Stimulated activated CD4-positive, alpha-beta T cell treated with anti-CD3 and anti-CD28 coated beads, Interleukin-12 subunit alpha, Interleukin-12 subunit beta, amount 100 ng/mL, for 4 hours (primary cell): ENCODE measurements around the gene PI4K2B.
A peak's percentile ranks its signal among the peaks of the same experiment; 100 is the strongest.
"Not testable (repeated sequence)": the region's sequence is repeated elsewhere in the genome, so short reads cannot be mapped to it uniquely, and the experiment has no call there.

Source experiments
- DNase-seq: peaks from one replicate; pipeline ENCODE4 v3.0.0-alpha.2; 2020

PI4K2B gene

DNA sequence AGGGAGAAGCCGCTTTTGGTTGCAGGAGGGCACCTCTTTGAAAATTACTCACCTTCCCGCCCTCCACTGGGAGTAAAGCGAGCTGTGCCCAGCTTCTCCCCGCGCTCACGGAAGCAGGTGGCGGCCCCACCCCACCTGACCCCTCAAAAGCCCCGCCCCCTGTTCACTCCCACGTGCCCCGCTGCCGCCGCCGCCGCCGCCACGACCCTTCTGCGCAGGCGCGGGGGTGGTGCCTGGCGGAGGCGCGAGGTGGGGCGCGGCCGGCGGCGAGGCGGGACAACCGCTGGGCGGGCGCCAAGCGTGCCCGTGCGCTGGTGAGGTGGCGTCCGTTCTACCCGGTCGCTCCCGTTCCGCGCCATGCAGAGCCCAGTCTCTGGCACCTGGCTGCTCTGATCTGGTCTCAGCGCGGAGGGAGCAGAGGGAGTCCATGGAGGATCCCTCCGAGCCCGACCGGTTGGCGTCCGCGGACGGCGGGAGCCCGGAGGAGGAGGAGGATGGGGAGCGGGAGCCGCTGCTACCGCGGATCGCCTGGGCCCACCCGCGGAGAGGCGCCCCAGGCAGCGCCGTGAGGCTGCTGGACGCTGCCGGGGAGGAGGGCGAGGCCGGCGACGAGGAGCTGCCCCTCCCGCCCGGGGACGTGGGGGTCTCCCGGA is at the start of gene PI4K2B:
Gene PI4K2B, plus strand, starts transcription at position 297 of the 653 bp plus-strand sequence. Its CDS starts 131 bp downstream, at position 428.
- peak; percentile 94 for DNase-seq

DNA sequence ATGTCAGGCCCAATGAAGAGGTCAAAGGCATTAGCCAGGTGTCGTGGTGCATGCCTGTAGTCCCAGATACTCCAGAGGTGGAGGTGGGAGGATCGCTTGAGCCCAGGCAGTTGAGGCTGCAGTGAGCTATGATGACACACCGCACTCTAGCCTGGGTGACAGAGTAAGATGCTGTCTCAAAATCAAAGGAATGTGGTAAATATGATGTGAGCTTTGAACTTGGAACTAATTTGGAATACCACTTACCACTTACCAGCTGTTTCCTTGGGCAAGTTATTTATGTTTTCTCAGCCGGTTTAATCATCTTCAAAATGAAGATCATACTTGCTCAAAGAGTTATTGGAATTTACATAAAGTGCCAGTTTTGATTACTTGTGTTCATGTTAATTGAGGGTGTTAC is 49.8 kb upstream of the PI4K2B start:
- DNase-seq, result no peak

DNA sequence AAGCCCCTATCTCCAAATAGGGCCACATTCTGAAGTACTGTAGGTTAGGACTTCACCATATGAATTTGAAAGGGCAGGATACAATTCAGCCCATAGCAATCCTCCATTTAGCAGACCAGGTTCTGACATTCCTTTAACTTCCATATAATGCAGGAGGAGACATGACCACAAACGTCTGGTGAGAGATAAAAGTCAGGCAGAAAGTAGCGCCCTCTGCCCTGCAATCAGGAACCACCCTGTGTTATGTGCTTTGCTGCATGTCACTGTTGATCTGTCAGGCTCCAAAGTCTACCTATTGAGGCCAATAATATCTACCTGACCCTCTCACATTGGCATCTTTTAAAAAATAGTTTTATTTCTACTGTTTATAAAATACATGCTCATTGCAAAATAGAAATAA is 43.4 kb upstream of the PI4K2B start:
- DNase-seq, result no peak

DNA sequence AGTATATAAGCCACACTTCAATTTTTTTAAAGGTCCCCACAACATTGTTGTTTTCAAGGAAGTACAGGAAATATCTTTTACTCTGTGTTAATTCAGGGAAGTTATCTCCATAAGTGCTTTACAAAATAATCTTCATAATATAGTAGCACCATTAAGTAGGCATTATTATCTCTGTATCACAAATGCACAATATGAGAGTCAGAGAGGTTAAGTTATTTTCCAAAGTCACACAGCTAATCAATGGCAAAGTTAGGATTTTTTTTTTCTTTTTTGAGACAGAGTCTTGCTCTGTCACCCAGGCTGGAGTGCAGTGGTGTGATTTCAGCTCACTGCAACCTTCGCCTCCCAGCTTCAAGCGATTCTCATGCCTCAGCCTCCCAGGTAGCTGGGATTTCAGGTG is 35.1 kb upstream of the PI4K2B start:
- DNase-seq, result no peak

DNA sequence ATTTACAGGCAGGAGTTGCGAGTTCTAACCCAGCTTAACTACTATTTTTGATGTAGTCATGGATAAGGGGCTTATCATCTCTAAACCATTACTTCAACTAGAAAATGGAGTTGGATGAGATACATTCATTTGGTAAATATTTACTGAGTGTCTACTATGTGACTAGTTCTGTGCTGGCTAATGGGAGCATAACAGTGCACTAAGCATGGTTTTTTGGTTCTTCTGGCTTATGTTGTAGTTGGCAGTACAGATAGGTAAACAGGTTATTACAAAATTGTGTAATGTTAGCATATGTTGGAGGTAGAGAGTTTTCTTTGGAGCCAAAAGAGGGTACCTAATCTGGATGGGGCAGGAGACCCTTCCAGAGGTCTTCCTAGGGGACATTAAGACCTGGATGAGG is 25.8 kb upstream of the PI4K2B start:
- DNase-seq, result no peak

DNA sequence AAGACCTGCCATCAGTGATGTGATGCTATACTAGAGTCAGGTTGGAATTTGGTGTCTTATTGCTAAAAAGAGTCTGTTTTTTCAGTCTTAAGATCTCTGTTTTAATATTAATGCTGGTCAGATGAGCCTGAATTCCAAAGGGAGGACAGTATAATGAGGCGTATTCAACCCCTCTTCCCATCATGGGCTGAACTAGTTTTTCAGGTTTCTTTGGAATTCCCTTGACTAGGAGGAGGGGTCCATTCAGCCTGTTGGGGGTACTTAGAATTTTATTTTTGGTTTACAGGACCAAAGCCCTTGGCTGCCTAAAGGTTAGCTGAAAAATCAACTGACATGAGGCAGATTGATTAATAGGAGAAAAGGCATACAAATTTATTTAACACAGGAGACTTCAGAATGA is 24.1 kb upstream of the PI4K2B start:
- DNase-seq, result no peak

DNA sequence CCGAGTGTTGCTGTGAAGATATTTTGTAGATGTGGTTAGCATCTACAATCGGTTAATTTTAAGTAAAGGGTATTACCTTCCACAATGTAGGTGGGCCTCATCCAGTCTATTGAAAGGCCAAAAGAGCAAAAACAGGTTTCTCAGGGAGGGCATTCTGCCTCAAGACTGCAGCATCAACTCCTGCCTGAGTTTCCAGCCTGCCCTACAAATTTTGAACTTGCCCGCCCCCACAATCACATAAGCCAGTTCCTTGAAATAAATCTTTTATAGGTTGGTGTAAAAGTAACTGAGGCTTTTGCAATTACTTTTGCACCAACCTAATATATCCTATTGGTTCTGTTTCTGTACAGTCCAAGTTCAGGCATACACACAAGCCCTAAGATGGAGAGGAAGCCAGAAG is 22.1 kb upstream of the PI4K2B start:
- no peak for DNase-seq

DNA sequence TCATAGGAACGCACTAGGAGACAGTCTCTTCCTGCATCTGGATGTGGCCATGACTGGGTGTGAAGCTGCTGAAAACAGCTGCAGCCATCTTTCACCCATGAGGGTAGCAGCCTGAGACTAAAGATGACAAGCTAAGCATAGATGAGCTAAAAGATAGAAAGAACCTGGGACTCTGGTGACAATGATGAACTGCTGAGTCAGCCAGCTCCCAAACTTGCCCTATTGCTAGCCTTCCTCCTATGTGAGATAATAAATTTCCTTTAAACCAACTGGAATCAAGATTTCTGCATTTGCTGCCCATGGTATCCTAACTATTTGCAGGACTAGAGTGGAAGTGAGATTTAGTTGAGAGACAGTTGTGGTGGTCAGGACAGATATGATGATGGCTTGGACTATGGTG is 21.0 kb upstream of the PI4K2B start:
- DNase-seq, result no peak

DNA sequence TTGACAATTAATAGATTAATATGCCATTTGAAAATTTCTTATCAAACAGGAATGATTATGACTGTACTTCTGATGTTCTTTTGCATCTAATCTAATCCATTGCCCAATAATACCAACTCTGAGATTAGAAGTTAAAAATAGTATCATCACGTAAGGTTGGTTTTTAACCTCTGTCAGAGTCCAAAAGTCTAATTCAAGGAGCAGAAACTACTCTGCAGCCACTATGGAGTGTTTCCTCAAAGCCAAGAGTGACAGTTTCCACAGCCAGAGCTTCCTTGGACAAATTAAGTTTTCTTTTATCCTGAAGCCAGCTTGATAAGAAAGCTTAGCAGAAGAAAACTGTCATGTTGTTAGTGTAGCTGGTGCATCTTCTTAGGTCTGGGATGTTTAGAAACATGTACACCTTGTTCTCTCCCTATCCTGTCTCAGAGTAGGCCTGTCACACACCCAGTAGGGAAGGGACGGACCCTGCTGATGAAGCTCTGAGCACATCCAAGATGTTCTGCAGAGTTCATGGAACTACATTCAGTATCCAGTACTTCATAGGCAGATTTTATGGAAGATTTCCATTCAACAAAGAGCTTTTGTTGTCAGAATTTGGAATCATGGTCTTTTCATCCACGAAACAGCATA is 20.4 kb upstream of the PI4K2B start:
- DNase-seq, result no peak

DNA sequence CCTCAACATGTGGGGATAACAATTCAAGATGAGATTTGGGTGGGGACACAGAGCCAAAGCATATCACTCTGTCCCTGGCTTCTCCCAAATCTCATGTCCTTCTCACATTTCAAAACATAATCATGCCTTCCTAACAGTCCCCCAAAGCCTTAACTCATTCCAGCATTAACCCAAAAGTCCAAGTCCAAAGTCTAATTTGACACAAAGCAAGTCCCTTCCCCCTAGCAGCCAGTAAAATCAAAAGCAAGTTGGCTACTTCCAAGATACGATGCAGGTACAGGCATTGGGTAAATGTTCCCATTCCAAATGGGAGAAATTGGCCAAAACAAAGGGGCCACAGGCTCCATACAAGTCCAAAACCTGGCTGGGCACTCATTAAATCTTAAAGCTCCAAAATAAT is 19.1 kb upstream of the PI4K2B start:
- not testable (repeated sequence) for DNase-seq

DNA sequence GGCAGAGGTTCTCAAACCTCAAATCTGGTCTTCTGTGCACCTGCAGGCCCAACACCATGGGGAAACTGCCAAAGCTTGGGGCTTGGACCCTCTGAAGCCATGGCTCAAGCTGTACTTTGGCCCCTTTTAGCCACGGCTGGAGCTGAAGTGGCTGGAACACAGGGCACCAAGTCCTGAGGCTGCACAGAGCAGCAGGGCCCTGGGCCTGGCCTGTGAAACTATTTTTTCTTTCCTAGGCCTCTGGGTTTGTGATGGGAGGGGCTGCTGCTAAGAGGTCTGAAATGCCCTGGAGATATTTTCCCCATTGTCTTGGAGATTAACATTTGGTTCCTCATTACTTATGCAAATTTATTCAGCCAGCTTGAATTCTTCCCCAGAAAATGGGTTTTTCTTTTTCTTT is 18.3 kb upstream of the PI4K2B start:
- DNase-seq, result no peak

DNA sequence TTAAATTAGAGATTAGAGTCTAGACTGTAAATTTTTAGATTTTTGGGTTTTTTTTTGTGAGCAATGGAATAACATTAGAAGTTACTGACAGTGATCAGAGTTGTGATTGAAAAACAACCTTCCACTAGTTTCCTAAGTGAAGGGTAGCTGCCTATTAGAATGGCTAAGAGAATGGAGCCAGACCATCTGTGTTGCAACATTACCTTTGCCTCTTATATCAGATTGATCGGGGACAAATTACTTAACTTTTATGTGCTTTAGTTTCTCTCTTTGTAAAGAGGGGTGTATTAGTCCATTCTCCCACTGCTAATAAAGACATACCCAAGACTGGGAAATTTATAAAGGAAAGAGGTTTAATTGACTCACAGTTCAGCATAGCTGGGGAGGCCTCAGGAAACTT is 12.5 kb upstream of the PI4K2B start:
- DNase-seq, result no peak

DNA sequence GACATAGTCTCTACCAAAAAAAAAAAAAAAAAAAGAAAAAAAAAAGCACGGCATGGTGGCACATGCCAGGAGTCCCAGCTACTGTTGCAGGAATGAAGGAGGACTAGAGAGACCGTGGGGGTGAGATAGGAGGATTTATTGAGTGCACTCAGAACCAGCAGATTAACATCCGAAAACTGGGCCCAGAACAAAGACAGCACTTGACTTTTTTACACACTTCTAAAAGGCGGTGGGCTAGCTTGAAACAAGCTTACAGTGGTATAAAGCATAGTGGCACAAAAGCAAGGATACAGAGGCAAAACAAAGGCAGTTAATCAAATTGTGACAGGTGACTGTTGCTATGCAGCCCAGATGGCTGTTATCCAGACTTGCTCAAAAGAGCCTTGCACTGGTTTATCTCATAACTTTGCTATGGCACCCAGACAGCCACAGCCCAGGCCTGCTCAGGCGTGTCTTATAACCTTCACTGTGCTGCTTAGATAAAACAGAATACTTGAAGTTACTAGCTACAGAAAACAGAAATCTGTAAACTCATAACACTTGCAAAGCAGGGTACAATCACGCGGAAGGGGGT is 9.9 kb upstream of the PI4K2B start:
- peak; percentile 5 for DNase-seq

DNA sequence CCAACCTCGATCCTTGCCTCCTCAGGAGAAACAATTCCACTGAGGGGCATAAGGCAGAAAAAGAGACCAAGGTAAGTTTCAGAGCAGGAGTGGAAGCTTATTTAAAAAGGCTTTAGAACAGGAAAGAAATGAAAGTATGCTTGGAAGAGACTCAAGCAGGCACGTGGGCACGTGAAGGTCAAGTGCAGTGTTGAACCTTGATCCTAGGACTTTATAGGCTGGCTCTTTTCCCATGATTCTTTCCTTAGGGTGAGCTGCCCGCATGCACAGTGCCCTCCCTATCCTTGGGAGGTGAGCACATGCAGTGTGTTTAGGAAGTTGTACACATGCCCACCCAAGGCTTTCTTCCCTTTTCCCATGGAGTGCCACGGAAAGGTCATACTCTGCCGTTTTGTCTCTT is 4.0 kb upstream of the PI4K2B start:
- DNase-seq, result no peak

DNA sequence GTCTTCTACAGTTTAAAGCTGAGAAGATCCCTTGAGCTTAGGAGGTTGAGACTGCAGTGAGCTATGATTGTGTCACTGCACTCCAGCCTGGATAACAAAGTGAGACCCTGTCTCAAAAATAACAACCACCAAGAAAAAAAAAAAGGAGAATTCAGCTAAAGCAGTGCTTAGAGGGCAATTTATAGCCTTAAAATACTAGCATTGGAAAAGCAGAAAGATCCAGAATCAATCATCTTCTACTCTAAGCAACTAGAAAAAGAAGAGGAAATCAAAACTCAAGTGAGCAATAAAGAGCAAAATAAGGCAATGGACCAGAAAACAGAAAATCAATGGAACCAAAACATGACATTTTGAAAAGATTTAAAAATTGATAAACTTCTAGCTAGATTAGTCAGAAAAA is 639 bp upstream of the PI4K2B start:
- DNase-seq, result no peak

DNA sequence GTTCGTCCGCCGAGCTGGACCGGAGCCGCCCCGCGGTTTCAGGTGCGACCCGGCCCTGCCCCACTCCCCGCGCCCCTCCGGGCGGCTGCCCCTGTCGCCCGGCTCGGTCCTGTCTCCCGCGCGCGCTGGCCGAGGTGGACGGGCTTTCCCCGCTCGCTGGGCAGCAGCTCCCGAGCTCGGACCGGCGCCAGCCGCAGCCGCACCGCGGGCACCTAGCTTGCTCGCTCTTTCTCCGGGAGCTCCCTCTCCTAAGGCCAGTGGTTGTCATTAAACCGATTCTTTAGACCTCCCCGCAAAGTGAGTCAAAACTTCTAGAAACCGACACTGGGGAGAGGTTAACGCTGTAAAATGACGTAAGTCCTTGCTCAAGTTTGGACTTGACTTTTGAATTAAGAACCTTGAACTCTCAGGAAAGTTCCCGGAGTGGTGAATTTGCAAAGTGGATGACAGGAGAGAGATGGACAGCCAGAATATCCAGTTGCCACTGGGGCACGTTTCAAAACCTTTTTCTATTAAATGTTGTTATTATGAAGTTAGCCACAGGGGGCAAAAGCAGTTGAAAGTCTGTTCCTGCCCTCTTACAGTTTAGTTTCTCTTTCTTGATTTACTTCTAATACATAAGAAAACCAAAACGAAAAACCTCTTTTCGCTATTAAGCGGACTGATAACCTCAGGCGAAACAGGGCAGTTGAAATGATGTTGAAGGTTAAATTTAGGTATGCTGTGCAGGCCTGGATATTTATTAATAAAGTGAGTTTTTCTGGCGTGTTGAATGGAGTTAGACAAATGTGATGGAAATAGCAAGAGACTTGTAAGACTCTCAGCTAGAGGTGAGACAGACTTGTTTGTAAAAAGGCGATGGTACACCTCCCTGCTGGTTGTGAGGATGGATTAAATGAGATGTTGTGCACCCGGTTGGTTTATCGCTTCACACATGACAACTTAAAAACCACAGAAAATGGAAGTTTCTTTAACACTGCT is 847 bp downstream of the PI4K2B start:
- no peak for DNase-seq

DNA sequence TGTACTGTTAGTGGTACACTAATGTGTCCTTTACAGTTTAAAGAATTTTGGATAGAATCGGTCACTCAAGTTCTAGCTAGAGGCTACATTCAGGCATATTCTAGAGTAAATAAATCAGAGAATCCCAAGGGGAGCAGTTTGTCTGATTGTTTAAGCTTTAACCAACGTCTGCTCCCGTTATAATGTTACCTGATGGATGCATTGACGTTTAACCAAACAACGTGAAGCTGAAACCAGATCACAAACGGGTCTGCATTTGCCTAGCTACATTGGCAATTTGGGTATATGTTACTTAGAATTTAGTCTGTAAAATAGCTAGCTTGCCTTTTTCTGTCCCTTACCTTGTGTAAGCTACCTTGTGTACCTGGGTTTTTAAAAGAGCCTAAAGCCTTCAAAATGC is 1.6 kb downstream of the PI4K2B start:
- no peak for DNase-seq

DNA sequence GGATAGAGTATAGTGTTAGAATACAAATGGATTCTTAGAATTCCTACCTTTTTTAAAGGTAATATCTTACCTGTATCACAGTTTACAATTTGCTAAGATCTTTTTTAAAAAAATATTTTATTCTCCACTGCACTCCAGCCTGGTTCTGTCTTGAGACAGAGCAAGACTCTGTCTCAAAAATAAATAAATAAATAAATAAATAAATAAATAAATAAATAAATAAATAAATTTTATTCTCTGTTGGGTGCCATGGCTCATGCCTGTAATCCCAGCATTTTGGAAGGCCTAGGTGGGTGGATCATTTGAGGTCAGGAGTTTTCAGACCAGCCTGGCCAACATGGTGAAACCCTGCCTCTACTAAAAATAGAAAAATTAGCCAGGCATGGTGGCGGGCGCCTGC is 2.2 kb downstream of the PI4K2B start:
- not testable (repeated sequence) for DNase-seq

DNA sequence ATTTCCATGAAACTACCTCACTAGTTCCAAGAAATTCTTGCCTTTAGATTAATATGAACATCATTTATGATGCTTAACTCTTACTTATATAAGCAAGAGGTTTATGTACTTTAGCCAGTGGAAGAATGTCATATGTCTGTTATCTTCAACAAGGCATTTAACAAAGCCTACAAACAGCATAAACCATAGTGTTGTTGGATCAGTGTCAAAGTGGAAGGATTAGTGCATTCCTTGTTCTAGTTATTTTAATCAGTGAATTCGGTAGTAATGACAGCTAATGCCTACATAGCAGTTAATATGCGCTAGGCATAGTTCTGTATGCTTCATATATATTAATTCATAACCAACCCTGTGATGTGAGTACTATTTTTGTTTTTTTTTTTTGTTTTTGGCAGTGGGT is 3.1 kb downstream of the PI4K2B start:
- no peak for DNase-seq

DNA sequence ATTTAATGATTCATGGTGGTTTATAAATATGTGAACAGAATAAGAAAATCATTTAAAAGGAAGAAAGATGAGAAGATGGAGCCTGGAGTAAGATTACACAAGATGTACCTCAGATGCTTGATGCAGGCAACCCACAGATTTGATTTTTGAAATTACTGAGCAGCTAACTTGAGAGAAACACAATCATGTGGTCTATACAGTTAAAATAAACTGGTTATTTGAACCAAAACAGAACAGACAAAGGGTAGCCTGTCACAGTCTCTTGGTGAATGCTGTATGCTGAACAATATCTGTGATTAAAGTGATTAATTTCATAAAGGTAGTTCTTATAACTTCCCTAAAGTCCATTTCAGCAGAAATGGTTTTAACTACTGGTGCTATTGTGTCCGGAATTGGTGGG is 4.2 kb downstream of the PI4K2B start:
- DNase-seq, result no peak

DNA sequence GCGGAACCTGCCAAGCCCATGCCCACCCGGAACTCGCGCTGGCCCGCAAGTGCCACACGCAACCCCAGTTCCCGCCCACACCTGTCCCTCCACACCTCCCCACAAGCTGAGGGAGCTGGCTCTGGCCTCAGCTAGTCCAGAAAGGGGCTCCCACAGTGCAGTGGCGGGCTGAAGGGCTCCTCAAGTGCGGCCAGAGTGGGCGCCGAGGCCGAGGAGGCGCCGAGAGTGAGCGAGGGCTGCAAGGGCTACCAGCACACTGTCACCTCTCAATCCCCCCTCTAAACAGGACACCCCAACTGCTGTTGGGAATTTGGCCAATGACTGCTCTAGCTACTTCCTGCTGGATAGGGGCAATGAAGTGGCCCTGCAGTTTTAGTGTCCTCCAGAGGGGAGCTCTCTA is 5.7 kb downstream of the PI4K2B start:
- DNase-seq, result not testable (repeated sequence)

DNA sequence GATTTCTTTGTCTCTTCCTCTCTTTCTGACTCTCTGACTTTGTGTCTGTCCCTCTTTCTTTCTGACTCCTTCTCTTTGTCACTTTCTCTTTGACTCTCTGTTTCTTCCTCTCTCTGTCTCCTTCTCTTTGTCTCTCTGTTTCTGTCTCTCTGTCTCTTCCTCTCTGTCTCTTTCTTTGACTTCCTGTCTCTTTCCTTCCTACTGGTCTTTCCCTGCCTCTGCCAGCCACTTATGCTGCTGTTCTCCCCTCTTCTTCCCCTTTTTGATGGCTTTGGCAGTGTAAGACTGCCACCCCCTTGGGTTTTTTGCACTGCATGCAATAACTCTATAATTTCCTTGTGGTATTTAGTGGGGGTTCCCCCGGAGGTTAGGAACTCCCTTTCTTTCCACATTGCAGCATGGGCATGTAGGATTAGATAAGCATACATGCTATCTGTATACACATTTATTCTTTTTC is 6.9 kb downstream of the PI4K2B start:
- DNase-seq, result not testable (repeated sequence)

DNA sequence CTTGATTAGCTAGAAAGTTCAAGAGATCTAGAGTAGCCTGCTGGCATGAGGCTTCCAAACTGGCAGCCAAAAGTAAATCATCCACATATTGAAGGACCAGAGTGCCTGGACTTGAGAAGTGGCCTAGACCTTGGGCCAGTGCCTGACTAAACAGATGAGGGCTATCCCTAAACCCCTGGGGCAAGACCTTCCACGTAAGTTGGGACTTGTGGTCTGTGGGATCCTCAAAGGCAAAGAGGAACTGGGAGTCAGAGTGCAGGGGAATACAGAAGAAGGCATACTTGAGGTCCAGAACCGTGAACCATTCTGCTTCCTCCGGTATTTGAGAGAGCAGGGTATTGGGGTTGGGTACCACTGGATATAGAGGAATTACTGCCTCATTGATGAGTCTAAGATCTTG is 8.4 kb downstream of the PI4K2B start:
- not testable (repeated sequence) for DNase-seq
